ENCODE results near the gene WNT8B. TPM values are rescaled to one million over a fixed set of nuclear protein-coding genes. Genes with fewer than 3 reads are reported as not detected.

The WNT8B gene
- total RNA-seq, 1 donor from 2014 or later, result not detected

DNA sequence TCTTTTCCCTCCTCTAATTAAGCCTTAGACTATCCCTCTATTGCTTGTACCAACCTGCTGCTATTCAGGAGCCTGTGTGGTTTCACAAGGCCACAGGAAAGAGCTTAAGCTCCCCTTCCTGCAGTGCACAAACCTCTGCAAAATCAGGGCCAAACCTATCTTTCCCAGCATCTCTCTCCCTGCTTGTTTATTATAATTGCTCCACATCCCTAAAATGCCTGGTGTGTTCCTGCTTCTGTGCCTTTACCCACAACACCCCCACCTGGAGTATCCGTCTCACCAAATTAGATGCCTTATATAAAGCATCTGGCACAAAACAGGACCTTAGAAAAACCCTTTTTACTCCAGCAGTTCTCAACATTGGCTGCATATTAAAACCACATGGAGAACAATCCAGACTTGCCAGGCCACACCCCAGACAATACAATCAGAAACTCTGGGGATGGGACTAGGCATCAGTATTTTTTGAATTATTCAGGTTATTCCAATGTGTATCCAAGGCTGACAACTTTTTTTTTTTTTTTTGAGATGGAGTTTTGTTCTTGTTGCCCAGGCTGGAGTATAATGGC lies 40.2 kb downstream of the WNT8B start:
- H3K27me3 Mint-ChIP-seq, result no peaks in the 10 kb centered on the region
- peaks cover 68% of the 10 kb centered on the region for H3K36me3 Mint-ChIP-seq (ENCODE audit: low read depth)
- H3K4me1 Mint-ChIP-seq, result no peaks in the 10 kb centered on the region
- H3K27ac Mint-ChIP-seq, result no peak overlapping the region
- no peak overlapping the region for H3K4me3 Mint-ChIP-seq
- ATAC-seq (ENCODE audit: low read depth), result no peak
- POLR2A ChIA-PET, result interaction anchor here (0.5 kb wide), 1 partner anchor 30 kb away, joined by 8 read pairs; no protein-coding TSS in a partner anchor
- intact Hi-C loops (cut with micrococcal nuclease), result no loop called here
- DNase-seq, result no peak
- CTCF ChIA-PET, result no interaction called here
- TF ChIP-seq, protein P1, sequence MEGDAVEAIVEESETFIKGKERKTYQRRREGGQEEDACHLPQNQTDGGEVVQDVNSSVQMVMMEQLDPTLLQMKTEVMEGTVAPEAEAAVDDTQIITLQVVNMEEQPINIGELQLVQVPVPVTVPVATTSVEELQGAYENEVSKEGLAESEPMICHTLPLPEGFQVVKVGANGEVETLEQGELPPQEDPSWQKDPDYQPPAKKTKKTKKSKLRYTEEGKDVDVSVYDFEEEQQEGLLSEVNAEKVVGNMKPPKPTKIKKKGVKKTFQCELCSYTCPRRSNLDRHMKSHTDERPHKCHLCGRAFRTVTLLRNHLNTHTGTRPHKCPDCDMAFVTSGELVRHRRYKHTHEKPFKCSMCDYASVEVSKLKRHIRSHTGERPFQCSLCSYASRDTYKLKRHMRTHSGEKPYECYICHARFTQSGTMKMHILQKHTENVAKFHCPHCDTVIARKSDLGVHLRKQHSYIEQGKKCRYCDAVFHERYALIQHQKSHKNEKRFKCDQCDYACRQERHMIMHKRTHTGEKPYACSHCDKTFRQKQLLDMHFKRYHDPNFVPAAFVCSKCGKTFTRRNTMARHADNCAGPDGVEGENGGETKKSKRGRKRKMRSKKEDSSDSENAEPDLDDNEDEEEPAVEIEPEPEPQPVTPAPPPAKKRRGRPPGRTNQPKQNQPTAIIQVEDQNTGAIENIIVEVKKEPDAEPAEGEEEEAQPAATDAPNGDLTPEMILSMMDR (IDR thresholded peaks at IDR 0.05), result no peak
- no peaks in the 10 kb centered on the region for H3K9me3 Mint-ChIP-seq

DNA sequence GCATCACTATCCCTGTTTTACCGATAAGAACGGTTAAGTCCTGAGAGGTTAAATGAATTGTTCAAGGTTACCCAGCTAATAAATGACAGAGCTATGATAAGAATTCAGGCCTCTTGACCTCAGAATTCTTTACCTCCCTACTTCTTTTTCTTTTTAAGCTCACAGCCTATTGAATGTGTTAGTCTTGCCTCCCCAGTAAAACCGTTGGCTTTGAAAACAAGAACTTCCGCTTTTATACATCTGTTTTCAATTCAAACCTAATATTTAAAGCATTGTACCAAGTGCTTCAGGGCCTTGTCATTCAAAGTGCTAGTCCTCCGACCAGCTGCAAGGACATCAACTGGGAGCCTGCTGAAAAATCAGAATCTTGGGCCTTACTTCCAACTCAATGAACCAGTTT lies 41.3 kb downstream of the WNT8B start:
- Mint-ChIP-seq H3K27me3 (no peaks in the 10 kb centered on the region), H3K27ac (no peak overlapping the region), H3K4me1 (no peaks in the 10 kb centered on the region), H3K4me3 (no peak overlapping the region), H3K36me3 (ENCODE audit: low read depth) (peaks cover 65% of the 10 kb centered on the region), H3K9me3 (no peaks in the 10 kb centered on the region)
- ChIA-PET POLR2A (no interaction called here), CTCF (no interaction called here)
- TF ChIP-seq, protein P1 (IDR thresholded peaks at IDR 0.05), result no peak
- DNase-seq (no peak), ATAC-seq (ENCODE audit: low read depth) (no peak)
- intact Hi-C loops (cut with micrococcal nuclease), result no loop called here

DNA sequence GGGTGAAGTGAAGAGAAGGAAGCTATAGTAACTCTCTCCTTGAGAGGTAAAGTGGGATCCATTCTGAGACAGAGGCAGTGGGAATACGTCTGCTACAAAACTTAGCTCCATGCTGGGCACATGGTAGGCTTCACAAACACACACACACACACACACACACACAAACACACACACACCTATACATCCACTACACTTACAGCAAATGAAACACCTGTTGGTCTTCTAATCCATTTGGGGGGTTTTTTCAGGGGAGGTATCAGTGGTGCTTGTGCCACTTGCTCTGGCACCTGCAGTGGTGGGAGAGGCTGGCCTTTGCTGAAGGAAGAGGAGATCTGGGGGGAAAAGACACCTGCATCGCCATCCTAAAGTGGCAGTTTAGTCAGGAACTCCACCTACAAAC lies 42.4 kb downstream of the WNT8B start:
- Mint-ChIP-seq H3K36me3 (ENCODE audit: low read depth) (peaks cover 58% of the 10 kb centered on the region), H3K9me3 (no peaks in the 10 kb centered on the region), H3K4me3 (no peak overlapping the region), H3K27me3 (no peaks in the 10 kb centered on the region), H3K27ac (no peak overlapping the region), H3K4me1 (no peaks in the 10 kb centered on the region)
- intact Hi-C loops (cut with micrococcal nuclease), result no loop called here
- ChIA-PET POLR2A (no interaction called here), CTCF (no interaction called here)
- TF ChIP-seq, protein P1 (IDR thresholded peaks at IDR 0.05), result no peak
- no peak for ATAC-seq (ENCODE audit: low read depth)
- no peak for DNase-seq

DNA sequence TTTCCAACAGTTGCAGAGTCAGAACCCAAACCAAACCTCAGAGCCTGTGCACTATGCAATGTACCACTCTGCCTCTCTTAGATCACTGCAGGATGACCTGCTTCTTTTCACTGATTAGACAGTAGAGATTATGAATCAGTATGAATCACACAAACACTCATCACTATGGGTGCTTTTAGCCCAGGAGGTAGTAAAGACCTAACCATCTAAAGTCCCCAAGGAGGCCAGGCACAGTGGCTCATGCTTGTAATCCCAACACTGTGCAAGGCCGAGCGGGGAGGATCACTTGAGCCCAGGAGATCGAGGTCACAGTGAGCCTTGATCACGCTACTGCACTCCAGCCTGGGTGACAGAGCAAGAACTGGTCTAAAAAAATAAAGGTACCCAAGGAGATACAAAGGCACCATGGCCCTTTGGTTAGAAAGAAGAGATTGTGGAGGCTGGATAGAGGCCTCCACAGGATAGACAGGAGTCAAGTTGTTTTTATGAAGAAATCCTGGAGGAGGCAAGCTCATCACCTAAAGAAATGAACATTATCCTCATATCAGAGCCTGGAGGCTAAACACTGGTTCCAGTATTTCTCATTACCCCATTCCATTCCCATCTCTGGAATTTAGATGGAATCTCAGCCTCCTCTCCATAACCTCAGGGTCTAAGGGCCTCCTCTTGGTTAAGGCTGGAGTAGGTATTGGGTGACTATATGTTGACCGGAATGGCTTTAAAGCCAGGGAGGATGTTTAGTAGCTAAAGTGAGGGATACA lies 44.0 kb downstream of the WNT8B start:
- H3K4me3 Mint-ChIP-seq, result no peak overlapping the region
- ATAC-seq (ENCODE audit: low read depth) (no peak), DNase-seq (no peak)
- no peak overlapping the region for H3K27ac Mint-ChIP-seq
- ChIA-PET CTCF (no interaction called here), POLR2A (no interaction called here)
- intact Hi-C loops (cut with micrococcal nuclease), result no loop called here
- H3K36me3 Mint-ChIP-seq (ENCODE audit: low read depth), result peaks cover 53% of the 10 kb centered on the region
- TF ChIP-seq, protein P1 (IDR thresholded peaks at IDR 0.05), result no peak
- H3K9me3 Mint-ChIP-seq, result no peaks in the 10 kb centered on the region
- no peaks in the 10 kb centered on the region for H3K27me3 Mint-ChIP-seq
- H3K4me1 Mint-ChIP-seq, result no peaks in the 10 kb centered on the region

DNA sequence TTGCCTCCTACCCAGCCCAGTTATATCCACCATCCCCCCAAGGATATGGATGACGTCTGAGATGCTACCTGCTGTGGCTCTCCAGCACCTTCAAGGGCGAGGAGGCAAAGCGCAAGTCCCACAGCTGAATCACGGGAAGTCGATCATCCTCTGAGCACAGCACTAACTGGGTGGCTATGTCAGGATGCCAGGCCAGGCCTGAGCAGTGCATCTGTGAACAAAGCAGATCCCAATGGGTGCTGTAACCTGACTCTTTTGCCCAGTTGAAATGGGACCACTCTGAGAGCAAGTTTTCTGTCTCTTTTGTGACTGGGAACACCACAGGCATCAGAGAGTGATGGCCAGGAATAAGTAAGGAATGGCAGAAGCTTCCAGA lies 44.5 kb downstream of the WNT8B start:
- no peak overlapping the region for H3K27ac Mint-ChIP-seq
- no peak for ATAC-seq (ENCODE audit: low read depth)
- peaks cover 50% of the 10 kb centered on the region for H3K36me3 Mint-ChIP-seq (ENCODE audit: low read depth)
- TF ChIP-seq, protein P1 (IDR thresholded peaks at IDR 0.05), result no peak
- no peaks in the 10 kb centered on the region for H3K4me1 Mint-ChIP-seq
- H3K27me3 Mint-ChIP-seq, result no peaks in the 10 kb centered on the region
- CTCF ChIA-PET, result interaction anchor here (2.9 kb wide), 1 partner anchor 11 kb away, joined by 15 read pairs; no protein-coding TSS in a partner anchor
- intact Hi-C loops (cut with micrococcal nuclease), result no loop called here
- H3K9me3 Mint-ChIP-seq, result no peaks in the 10 kb centered on the region
- POLR2A ChIA-PET, result no interaction called here
- H3K4me3 Mint-ChIP-seq, result no peak overlapping the region
- no peak for DNase-seq
